ENCODE data around the gene B4GALNT4.
"Not testable (repeated sequence)": the region's sequence is repeated elsewhere in the genome, so short reads cannot be mapped to it uniquely, and the experiment has no call there.

Gene B4GALNT4

DNA sequence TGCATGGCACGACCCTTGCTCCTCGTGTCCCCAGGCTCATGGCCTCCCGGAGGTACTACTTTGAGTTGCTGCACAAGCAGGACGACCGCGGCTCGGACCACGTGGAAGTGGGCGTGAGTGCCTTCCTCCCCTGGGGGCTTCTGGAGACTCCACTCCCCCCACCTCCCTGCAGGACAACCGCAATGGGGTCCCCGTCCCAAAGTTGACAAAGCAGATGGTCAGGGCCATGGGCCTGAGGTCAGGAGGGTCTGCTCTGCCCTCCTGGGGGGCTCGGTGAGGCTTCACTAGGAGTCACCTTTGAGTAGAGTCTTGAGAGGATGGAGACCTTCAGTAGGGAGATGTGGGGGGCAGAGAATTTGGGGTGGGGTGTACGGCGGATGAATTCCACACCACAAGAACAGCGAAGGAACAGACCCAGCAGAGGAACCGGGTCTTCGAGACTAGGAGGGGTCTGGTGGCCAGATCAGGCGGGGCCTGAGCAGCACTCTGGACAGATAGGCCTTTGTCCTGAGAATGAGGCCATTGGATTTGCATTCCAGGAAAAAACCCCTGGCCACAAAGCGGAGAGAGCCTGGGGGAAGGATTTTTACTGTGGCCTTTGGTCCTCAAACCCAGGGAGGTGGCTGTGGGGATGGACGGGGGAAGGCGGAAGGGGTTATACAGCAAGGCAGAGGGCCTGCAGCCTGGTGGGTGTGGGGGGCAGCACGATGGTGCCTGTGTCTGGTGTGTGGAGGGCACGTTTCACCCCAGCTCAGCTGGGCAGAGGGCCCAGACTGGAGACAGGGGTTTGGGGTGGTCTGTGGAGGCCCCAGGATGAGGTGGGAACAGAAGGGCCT is 4.6 kb downstream of the B4GALNT4 start:
- no peak for DNase-seq (ENCODE audit: extremely low read depth in 1 of 2, low read depth in 1 of 2)

DNA sequence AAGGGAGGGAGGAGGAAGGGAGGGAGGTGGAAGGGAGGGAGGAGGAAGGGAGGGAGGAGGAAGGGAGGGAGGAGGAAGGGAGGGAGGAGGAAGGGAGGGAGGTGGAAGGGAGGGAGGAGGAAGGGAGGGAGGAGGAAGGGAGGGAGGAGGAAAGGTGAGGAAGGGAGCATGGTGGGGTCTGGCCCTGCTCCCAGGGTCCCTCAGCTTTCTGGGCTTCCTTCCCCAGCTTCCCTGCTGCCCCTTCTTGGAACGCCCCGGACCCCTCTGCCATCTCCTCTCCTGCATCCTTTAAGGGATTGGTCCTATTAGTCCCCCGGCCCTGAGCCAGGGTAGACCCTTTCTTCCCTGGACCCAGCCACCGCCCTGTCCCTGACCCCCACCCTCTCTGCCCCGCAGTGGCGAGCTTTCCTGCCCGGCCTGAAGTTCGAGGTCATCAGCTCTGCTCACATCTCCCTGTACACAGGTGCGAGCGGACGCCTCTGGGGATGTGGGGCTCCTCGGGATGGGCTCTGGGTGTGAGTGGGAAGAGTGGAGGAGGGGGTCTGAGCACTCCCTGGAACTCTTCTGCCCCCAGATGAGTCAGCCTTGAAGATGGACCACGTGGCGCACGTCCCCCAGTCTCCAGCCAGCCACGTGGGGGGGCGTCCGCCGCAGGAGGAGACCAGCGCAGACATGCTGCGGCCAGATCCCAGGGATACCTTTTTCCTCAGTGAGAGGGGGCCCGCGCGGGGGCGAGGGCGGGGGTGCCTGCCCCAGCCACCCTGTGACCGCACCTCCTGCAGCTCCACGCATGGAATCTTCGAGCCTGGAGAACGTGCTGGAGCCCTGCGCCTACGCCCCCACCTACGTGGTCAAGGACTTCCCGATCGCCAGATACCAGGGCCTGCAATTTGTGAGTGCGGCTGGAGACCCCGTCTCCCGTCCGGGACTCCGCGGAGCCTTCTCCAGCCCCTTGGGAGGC is 6.0 kb downstream of the B4GALNT4 start:
- no peak for DNase-seq (ENCODE audit: extremely low read depth in 1 of 2, low read depth in 1 of 2)

DNA sequence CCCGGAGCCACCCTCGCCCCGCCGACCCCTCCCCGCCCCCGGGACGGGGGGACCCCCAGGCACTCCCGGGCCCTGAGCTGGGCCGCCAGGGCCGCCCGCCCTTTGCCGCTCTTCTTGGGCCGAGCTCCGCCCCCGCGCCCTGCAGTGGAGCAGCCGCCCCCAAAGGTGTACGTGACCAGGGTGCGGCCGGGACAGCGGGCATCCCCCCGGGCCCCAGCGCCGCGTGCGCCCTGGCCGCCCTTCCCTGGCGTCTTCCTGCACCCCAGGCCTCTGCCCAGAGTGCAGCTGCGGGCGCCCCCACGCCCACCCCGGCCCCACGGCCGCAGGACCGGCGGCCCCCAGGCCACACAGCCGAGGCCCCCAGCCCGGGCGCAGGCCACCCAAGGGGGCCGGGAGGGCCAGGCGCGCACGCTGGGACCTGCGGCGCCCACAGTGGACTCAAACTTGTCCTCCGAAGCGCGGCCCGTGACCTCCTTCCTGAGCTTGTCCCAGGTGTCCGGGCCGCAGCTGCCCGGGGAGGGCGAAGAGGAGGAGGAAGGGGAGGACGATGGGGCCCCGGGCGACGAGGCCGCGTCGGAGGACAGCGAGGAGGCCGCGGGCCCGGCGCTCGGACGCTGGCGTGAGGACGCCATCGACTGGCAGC is 7.4 kb downstream of the B4GALNT4 start:
- DNase-seq (ENCODE audit: extremely low read depth in 1 of 2, low read depth in 1 of 2), result no peak

DNA sequence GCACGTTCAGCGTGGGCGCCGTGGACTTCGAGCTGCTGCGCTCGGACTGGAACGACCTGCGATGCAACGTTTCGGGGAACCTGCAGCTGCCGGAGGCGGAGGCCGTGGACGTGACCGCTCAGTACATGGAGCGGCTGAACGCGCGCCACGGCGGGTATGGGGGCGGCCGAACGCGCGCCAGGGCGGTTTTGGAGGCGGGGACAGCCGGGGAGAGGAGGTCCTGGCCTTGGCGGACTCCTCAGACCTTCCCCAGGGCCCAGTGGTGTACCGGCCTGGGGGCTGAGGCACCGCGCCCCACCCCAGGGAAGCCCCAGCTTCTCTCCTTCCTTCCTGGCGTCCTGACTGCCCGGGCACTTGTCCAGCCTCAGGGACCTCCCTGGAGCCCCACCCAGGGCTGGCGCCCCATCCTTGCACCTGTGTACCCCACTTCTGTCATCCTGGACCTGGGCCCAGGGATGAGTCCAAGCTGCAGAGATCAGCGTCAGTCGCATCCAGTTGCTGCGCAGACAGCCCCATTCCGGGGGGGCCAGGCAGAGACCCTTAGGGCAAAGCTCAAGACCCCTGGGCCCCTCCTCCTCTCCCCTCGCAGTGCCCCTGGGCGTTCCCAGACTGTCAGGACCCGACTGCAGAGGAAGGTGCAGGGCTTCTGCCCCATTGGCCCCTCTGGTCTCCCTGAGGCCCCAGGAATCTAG is 8.0 kb downstream of the B4GALNT4 start:
- no peak for DNase-seq (ENCODE audit: extremely low read depth in 1 of 2, low read depth in 1 of 2)

DNA sequence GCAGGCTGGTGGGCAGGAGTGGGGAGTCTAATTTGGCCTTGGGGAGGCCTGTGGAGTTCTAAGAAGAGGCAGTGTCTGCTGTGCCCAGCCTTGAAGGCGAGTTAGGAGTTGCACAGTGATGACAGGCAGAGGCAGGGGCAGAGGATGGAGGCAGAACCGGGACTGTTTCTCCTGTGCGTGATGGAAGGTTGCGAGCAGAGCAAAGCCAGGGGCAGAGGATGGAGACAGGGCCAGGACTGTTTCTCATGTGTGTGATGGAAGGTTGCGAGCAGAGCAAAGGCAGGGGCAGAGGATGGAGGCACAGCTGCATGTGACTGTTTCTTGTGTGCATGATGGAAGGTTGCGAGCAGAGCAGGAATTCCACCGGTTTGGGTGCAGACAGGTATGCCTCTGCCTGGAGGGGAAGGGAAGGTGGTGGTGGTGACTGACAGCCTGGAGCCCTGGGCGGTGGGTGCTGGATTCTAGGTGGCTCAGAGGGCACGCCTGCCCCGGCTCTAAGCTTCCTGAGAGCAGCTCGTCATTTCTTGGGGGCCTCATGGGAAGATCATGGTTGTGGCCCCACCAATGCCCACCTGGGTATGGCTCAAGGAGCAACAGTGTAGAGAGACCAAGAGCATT is 8.7 kb downstream of the B4GALNT4 start:
- DNase-seq (ENCODE audit: extremely low read depth in 1 of 2, low read depth in 1 of 2), result no peak

DNA sequence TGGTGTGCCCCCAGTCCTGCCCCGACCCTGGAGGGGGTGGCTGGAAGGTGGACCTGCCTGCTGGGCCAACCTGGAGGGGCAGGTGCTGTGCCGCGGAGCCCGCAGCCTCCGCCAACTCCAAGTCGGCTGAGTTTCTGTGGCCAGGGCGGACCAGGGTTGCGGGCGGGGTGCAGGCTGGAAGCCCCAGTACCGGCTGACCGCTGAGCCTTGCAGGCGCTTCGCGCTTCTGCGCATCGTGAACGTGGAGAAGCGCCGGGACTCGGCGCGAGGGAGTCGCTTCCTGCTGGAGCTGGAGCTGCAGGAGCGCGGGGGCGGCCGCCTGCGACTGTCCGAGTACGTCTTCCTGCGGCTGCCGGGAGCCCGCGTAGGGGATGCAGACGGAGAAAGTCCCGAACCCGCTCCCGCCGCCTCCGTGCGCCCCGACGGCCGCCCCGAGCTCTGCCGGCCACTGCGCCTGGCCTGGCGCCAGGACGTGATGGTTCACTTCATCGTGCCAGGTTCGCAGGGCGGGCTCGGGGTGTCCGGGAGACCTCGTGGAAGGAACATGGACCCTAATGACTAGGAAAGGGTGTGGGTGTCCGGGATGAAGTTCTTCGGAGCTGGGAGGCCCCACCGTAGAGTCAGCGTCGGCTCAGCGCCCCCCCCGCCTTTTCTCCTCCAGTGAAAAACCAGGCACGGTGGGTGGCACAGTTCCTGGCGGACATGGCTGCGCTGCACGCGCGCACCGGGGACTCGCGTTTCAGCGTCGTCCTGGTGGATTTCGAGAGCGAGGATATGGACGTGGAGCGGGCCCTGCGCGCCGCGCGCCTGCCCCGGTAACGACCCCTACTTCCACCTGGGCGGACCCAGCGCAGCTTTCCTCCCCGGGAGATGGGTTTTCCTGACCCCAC is 10.2 kb downstream of the B4GALNT4 start:
- DNase-seq (ENCODE audit: extremely low read depth in 1 of 2, low read depth in 1 of 2), result no peak

DNA sequence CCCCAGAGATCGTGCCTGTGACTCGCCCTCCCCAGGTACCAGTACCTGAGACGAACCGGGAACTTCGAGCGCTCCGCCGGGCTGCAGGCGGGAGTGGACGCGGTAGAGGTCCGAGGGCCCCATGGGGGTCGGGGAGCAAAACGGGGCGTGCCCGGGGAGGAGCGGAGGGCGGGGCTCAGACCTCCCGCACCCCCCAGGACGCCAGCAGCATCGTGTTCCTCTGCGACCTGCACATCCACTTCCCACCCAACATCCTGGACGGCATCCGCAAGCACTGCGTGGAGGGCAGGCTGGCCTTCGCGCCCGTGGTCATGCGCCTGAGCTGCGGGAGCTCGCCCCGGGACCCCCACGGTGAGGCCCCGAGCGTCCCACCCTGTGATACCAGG is 10.8 kb downstream of the B4GALNT4 start:
- no peak for DNase-seq (ENCODE audit: extremely low read depth in 1 of 2, low read depth in 1 of 2)

DNA sequence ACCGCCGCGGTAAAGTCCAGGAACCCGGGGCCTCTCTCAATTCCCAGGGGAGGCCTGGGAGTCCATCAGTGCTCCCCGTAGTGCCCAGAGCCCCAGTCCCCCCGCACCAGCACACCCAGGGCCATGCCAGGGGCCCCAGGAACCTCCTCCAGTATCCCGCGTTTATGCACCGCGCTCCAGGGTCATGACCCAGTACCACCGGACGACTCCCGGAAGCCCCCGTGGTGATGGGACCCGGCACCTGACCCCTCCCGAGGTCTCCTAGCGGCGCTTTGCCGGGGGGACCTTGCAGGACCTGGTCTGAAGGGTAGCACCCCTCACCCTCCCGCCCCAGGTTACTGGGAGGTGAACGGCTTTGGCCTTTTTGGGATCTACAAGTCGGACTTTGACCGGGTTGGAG is 11.2 kb downstream of the B4GALNT4 start:
- DNase-seq (ENCODE audit: extremely low read depth in 1 of 2, low read depth in 1 of 2), result no peak

DNA sequence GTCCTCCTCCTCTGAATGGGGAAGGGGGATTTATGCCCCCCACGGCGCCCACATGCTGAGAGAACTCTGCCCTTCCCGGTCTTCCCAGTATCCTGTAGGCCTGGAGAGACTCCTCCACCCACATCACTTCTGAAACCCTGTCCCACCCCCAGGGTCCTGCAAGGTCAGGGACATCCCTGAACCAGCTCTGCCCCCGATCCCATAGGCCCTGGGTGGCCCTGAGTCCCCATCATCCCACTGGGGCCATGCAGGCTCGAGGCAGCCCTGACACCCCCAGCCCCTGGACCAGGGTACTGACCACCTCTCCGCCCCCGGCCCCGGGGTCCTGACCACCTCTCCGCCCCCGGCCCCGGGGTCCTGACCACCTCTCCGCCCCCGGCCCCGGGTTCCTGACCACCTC is 11.7 kb downstream of the B4GALNT4 start:
- DNase-seq (ENCODE audit: extremely low read depth in 1 of 2, low read depth in 1 of 2), result no peak

DNA sequence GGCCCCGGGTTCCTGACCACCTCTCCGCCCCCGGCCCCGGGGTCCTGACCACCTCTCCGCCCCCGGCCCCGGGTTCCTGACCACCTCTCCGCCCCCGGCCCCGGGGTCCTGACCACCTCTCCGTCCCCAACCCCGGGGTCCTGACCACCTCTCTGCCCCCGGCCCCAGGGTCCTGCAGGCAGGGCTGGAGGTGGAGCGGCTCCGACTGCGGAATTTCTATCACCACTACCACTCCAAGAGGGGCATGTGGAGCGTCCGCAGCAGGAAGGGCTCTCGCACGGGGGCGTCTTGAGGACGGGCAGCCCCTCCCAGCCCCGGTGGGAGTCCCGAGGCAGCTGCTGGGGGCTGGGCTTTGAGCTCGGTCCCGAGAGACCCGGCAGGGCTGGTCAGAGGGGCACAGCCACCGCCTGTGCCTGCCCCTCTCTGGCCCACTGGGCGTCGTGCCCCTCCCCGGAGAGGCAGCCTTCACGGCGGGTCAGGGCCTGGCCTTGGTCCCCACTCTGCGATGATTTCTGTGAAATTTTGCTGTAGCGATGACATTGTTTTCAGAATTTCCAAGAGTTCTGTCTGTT is 12.3 kb downstream of the B4GALNT4 start:
- DNase-seq (ENCODE audit: extremely low read depth in 1 of 2, low read depth in 1 of 2), result no peak

DNA sequence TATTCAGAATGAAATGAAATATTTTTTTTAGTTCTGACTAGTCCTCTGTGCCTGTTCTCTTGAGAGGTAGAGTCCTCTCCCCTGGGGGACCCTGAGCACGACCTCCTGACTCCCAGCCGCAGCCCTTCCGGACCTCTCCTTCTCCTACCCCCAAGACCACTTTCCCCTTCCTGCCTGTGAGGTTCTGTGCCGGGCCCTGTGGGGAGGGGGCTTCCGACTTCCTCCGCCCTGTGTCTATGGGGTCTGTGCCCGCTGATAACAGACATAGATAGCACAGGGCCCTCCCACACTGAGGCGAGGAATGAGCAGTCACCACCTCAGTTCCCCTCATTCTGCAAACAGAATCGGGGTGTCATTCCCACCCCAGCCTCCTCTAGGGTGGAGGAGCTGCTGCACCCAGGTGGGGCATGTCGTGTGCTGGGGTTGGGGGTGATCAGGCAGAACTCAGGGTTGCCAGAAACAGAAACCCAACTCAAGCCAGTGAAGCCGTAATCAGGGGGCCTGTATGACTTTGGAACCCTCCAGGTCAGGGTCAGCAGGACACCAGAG is 12.9 kb downstream of the B4GALNT4 start:
- DNase-seq (ENCODE audit: extremely low read depth in 1 of 2, low read depth in 1 of 2), result no peak

DNA sequence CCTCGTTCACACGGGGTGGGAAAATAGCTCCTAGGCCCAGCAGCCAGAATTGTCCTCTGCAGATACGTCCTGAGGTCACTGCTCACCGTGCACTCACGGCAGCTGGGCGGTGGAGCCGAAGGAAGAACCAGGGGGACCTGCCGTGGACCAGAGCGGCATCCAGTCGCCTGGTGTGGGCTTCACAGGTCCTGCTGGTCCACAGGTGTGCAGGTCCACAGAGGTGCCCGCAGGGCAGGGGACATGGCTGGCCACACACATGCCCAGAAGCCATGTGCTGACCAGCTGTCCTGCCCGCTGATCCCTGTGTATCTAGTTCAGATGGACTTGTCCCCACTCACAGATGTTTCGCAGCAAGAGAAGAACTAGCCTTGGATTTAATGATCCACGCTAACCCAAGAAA is 14.1 kb downstream of the B4GALNT4 start:
- no peak for DNase-seq (ENCODE audit: extremely low read depth in 1 of 2, low read depth in 1 of 2)

DNA sequence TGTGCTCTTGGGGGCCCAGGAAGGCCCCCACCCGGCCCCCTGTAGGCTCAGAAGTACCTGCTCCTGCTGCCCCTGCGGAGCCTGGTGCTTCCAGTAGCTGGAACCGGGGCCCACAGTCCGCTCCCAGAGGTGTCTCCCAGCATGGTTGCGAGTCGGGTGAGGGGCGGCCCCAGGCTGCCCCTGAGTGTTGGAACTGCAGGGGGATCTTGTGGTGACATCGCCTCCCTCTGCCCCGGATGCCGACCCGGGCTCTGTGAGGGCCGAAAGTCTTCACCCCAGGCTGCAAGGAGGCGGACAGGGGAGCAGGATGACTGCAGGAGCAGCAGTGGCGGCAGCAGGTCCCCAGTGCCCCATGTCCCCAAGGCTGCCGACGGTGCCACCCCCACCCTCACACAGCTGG is 15.2 kb downstream of the B4GALNT4 start:
- DNase-seq (ENCODE audit: extremely low read depth in 1 of 2, low read depth in 1 of 2), result no peak

DNA sequence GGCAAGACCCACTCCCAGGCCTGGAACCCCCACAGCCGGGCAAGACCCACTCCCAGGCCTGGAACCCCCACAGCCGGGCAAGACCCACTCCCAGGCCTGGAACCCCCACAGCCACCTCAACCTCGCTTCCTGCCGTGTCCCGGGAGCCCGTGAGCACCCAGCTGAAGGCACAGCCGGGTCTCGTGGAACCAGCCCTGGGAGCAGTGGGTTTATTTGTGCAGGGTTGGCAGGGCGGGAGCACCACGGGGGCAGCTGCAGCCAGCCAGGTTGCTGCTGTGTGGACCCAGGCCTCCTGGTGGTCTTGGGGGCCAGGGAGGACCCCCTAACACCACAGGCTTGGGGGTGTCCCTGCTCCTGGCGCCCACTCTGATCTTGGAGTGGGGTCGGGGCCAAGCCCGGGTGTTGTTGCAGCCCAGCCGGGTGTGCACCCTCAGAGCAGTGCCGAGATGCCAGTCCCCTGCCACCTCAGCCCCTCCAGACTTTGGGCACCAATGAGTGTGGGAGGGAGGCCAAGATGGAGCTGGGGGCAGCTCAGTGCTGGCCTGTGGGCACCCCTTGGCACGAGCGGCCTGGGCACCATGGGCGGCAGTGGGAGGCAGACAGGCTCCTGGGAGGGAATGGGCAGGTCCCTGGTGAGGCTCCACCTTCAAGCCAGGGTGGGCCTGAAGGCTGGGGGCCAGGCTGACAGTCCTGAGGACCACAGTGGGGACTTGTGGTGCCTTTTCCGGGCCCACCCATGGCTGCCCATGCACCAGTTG is 16.5 kb downstream of the B4GALNT4 start:
- no peak for DNase-seq (ENCODE audit: extremely low read depth in 1 of 2, low read depth in 1 of 2)

DNA sequence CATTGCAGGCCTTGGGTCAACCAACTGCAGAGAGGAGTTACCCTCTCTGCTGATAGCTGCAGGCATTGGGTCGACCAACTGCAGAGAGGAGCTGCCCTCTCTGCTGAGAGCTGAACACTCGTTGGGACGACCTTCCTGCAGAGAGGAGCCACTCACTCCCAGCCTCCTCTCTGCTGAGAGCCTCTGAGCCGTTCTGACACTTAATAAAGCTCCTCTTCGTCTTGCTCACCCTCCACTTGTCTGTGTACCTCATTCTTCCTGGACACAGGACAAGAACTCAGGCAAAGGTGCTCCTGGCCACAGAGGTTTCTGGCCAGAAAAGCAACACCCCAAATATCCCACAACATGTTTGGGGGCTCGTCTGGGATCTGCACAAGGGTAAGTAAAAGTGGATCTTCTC is 17.2 kb downstream of the B4GALNT4 start:
- no peak for DNase-seq (ENCODE audit: extremely low read depth in 1 of 2, low read depth in 1 of 2)

DNA sequence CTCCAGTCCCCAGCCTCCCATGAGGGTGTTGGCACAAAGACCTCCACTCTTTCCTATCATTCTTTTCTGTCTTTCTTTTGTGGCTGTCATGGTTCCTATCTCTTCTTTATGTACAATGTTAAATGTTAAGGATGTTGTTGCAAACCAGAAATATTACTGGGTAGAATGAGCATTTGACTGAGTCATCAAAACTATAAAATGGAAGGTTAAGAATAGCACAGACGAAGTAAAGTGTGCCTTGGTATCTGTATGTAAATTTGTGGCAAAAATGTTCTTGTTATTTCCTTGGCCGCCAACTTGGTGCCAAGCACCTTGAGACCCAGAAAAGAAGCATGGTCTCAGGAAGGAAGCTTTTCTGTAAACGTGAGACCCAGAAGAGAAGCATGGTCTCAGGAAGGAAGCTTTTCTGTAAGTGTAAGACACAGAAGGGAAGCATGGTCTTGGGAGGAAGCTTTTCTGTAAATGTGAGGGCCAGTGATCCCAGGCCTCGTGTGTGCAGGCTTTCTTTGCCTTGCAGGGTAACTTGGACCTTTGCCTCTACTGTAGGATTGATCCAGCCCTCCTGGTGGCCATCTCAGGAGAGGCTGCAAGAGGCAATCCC is 18.0 kb downstream of the B4GALNT4 start:
- no peak for DNase-seq (ENCODE audit: extremely low read depth in 1 of 2, low read depth in 1 of 2)

DNA sequence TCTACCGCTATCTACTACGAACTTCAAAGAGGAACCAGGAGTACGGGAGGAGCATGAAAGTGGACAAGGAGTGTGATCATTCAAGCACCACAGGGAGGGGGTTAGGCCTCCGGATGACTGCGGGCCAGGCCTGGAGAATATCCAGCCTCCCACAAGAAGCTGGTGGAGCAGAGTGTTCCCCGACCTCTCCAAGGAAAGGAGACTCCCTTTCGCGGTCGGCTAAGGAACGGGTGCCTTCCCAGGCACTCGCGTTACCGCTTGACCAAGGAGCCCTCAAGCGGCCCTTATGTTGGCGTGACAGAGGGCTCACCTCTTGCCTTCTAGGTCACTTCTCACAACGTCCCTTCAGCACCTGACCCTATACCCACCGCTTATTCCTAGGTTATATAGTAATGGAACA is 20.1 kb downstream of the B4GALNT4 start:
- not testable (repeated sequence) for DNase-seq (ENCODE audit: extremely low read depth in 1 of 2, low read depth in 1 of 2)

DNA sequence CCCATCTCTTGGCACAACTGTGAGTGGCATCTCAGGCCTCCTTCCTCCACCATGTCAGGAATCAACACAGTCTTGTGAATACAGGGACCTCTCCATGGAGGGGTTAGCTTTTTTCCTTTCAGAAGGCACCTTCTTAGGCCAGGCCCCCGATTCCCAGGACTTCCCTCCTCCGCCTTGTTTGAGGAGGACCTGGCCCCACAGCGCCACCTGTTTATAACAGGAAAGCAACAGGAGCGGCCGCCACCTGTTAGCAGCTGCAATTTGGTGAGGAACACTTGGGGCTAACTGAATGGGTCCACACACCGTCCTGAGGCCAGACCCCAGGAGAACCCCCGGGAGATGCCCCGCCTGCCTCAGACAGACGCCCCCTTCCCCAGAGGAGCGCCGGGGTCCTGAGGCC is 20.9 kb downstream of the B4GALNT4 start:
- no peak for DNase-seq (ENCODE audit: extremely low read depth in 1 of 2, low read depth in 1 of 2)
